D721Med (cell line): ENCODE measurements around the gene TOPORS.

Experiments used
- DNase-seq: peaks from one replicate; pipeline ENCODE4 v3.0.0; 2011; ENCODE audit warnings: low spot score; ENCODE audit not compliant: insufficient read length
- FAIRE-seq: peaks from 2 replicates; lab custom pipeline; 2011; peaks lifted over from hg19 to GRCh38; lab: Jason Lieb, UNC
- TF ChIP-seq, protein P1 (sequence below): IDR thresholded peaks from 2 replicates; pipeline ENCODE4 v1.5.1; 2012; ENCODE audit warnings: mild to moderate bottlenecking, control low read depth; ENCODE audit not compliant: insufficient read depth; ENCODE audit errors: missing control alignments

Gene TOPORS

DNA sequence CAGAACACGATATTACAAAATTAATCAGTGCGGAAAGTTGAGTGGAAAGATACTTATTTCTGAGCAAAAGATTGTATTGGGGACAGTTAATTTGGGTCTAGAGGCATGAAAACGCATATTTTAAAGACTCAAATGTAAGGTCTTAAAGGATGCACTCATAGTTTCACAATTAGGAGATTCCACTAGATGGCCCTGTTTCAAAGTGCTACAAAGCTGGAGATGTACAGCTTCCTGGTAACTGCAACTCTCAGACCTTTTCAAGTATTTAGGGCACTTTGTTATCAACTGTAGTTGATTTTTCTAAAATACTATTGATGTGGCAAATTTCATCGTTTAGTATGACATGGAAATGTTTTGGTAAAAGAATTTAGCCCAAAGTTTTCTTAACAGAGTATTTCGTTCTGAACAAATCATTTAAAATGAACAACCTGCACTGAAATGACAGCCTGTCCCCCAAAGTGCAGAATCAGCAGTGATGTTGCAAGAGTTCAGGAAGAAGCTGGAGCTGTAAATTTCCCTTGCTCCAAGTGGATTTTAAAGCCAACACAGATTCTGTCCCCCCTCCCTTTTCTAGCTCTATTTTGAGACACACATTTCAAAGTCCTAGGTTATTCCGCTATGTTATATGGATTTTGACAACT, 36.8 kb upstream of the TOPORS start:
- FAIRE-seq: peak; percentile 69
- no peak for DNase-seq
- TF ChIP-seq, protein P1, sequence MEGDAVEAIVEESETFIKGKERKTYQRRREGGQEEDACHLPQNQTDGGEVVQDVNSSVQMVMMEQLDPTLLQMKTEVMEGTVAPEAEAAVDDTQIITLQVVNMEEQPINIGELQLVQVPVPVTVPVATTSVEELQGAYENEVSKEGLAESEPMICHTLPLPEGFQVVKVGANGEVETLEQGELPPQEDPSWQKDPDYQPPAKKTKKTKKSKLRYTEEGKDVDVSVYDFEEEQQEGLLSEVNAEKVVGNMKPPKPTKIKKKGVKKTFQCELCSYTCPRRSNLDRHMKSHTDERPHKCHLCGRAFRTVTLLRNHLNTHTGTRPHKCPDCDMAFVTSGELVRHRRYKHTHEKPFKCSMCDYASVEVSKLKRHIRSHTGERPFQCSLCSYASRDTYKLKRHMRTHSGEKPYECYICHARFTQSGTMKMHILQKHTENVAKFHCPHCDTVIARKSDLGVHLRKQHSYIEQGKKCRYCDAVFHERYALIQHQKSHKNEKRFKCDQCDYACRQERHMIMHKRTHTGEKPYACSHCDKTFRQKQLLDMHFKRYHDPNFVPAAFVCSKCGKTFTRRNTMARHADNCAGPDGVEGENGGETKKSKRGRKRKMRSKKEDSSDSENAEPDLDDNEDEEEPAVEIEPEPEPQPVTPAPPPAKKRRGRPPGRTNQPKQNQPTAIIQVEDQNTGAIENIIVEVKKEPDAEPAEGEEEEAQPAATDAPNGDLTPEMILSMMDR: peak; percentile 50

DNA sequence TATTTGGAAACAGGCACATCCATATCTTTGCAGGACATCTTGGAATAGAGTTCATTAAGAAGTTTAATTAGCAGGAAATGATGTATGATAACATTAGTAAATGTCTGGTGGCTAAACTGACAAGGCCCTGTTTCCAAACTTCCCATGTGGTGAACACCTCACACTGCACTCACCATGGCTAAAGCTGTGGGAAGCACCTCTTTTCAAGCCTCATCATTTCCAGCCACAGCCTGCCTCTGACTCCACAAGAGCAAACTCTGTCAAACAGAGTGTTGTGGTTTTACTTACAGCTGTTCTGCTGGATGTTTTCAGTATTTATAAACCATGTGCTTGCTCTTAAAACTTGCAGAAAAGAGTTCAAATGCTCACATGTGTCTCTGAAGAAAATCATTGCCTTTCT, 35.5 kb upstream of the TOPORS start:
- no peak for DNase-seq
- TF ChIP-seq, protein P1: no peak
- FAIRE-seq: no peak

DNA sequence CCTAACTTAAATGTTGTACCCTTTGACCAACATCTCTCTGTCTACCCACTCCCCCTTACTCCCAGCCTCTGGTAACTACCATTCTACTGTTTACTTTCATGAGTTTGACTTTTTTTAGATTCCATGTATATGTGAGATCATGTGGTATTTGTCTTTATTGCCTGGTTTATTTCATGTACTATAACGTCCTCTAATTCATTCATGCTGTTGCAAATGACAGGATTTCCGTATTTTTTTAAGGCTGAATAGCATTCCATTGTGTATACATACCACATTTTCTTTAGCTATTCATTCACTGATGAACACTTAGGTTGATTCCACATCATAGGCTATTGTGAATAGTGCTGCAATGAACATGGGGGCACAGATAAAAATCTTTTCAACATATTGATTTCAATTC, 32.4 kb upstream of the TOPORS start:
- FAIRE-seq: no peak
- TF ChIP-seq, protein P1: no peak

DNA sequence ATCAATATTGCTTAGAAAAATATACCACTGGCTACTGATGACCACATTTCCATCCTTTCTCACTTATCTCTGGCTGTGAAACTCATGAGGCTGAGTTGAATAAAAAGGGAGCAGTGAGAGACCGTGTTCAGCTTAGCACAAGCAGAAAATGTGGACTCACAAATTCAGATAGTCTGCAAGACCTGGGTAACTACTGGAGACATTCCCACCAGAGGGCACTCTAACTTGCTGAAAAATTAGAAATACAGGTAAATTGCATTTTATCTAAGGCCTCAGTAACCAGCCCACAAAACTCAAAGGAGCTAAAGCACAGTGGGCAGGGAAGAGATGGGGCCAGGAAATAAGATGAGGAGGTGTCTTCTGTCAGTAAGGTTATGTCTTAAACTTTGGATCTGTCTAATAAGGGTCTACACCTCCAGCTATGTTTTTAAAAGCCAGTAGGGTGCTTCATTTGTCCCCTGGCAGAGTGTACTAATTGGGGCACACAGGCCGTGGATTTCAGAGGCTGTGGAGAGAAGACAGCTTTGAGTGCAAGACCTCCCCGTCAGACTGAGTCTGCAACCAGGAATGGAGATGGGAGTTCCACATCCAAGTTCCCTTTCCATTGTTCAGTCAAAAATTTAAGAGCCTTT, 29.2 kb upstream of the TOPORS start:
- no peak for DNase-seq
- TF ChIP-seq, protein P1: peak; percentile 63

More for the DNA sequence above, 32.4 kb upstream of the TOPORS start:
- DNase-seq: no peak

DNA sequence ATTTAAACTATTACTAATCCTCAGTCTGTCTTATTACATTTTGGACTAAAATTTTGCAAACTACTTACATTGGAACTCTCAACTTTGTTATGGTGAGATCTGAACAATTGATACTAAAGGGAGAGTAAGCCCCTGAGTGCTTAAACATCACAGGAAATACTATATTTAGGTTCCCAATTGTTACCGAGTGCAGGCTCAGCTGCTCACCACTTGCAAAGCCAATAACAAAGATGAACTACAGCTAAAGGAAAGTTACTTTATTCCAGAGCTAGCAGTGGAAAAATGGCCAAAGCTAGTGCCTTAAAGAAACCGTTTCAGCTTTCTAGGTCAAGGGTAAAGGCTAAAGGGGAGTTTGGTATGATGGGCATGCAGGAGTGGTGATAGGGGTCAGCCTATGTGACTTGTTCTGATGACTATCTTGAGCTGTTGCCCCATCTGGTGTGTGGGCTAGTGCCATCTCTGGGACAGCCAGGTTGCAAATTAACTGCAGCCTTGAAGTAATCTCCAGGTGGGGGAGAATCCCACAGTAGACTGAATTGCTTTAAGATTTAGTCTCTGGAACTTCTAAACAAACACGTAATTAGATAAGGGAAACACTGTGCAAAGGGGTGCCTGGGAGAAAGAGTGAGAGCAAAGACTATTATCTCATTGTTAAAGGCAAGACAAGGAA, 28.4 kb upstream of the TOPORS start:
- FAIRE-seq: no peak
- no peak for DNase-seq
- TF ChIP-seq, protein P1: no peak

More for the DNA sequence above, 29.2 kb upstream of the TOPORS start:
- no peak for FAIRE-seq

DNA sequence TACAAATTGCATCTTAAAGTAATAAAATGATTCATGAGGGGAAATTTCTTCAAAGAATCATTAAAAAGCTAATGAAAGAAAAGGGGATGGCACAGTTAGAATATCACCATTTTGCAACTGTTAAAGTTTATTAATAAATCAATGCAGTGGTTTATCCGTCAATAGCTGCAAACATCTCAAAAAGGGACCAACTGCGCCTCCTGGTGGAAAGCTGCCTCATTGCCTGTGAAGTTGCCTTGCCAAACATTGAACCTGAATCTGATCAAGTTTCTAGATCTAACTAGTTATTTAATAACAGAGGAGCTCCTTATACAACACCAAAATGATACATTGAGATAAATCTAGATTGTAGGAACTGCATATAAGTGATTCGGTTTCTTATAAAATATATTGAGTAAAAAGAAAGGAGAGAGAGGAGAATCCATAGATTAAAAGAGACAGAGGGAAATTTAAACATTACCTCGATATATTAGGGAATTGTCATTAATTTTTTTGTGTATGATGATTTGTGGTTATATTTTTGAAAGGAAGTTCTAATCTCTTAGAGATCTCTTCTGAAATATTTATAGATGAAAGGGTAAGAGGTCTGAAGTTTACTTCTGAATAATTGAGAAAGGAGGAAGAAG, 27.4 kb upstream of the TOPORS start:
- TF ChIP-seq, protein P1: peak; percentile 97
- DNase-seq (no peak), FAIRE-seq (no peak)
